ENCODE measurements around the gene NPHS2.

Gene NPHS2

GRCh38 chr1:179575497-179576314 is at the start of gene NPHS2:
TSS of gene NPHS2 (minus strand) at chr1:179575948. CDS start at chr1:179575864, 84 bp downstream.
- DNase-seq: no peak

DNA sequence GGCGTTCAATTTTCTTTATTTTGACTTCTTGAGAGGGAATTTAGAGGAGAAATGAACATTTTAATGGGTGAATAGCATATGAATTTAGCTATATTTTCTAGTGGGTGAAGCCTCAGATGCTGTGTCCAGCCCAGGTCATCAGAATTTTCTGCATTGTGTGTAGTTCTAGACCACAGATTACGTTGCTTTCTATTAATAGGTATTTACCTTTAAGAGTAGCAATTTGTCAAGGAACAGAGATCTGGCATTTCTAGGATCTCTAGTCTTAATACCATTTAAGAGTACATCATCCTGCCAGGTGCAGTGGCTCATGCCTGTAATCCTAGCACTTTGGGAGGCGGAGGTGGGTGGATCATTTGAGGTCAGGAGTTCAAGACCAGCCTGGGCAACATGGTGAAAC is 36.6 kb upstream of the NPHS2 start:
- no peak for DNase-seq

DNA sequence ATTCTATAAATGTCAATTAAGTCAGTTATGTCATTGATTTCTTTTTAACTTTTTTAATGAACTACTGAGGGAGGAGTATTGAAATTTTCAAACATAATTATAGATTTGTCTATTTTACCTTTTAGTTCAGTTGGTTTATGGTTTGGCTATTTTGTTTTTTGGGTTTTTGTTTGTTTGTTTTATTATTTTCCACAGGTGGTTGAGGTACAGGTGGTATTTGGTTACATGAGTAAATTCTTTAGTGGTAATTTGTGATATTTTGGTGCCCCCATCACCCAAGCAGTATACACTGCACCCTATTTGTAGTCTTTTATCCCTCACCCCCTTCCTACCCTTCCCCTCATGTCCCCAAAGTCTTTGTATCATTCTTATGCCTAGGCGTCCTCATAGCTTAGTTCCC is 25.3 kb upstream of the NPHS2 start:
- DNase-seq: no peak

GRCh38 chr1:179599623-179600249 is 24.0 kb upstream of the NPHS2 start:
- peak; percentile 46 for DNase-seq

DNA sequence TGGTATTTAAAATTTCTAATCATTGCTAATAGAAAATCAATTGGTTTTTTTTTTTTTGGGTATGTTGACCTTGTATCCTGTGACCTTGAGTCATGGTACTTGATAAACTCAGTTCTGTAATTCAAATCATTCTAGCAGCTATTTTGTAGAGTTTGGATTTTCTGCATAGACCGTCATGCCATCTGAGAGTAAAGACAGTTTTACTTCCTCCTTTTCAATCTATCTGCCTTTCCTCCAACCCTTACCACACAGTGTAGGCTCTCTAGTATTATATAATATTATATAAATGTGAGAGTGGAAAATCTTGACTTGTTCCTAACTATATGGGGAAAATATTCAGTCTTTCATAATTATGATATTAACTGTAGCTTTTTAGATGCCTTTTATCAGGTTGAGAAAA is 22.9 kb upstream of the NPHS2 start:
- DNase-seq: no peak

DNA sequence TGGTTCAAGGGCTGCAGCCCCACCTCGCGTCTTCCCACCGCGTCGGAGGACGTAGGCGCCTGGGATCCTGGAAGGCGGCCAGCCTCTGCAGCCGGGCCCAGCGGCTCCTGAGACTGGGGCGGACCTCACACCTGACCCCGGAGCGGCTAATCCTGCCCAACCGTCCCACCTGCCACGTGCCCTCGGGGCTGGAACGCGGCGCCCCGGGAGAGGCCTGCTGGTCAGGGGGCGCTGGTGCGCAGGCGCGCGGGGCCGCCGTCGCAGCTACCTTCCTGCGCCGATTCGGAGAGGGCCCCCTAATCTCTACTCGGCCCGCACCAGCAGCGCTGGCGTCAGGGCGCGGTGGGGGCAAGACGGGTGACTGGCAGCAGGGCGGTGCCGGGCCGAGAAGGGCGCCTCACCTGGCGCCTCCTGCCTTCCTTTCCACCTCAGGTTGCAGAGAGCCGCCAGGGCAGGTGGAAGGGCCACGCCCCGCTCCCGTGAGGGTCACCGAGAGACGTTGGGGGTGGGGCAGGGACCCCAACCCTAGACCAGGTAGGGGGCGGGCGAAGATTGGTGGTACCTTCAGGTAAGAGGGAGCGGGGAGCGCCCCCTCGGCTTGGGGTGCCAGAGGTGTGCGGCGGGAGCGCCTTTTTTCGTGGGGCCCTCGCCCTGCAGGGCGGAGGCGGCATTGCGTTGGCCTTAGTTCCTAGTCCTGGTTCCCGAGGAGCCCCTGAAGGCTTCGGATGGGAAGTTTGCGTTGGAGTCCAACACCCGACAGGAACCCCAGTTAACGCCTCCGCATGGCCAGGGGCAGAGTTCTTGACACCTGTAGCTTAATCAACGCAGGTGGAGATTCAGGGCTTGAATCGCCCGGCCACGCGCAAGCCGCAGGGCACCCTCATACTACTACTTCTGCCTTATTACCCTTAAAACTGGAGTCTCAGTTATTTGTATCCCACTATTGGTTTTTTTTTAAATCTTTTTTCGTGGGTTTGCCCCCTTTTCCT is 16.1 kb upstream of the NPHS2 start, which contains the start of gene TDRD5:
TSS of gene TDRD5 (plus strand) at position 241 of the 989 bp plus-strand sequence. CDS start 784 bp downstream, outside the sequence.
- no peak for DNase-seq

- DNase-seq: no peak
Measured at GRCh38 chr1:179591253-179591591, 15.5 kb upstream of the NPHS2 start.

DNA sequence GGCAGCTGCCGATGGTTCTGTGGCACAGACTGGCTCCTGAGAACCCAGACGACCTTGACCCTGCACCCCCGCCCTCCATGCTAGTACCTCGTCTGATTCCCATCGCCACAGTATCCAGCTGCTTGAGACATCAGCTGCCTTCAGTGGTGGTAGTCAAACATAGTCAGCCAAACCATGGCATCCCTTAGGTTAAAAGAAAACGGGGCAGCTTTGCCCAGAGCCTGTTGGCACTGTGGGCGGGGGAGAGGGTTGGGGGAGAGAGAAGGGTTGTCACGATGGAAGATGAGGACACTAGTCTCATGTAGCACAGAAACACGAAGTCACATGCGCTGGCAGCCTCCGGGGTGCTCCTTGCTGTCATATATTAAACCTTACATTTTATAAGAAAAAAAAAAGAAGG is 14.9 kb upstream of the NPHS2 start:
- no peak for DNase-seq

GRCh38 chr1:179589509-179589908 is 13.8 kb upstream of the NPHS2 start:
- no peak for DNase-seq

DNA sequence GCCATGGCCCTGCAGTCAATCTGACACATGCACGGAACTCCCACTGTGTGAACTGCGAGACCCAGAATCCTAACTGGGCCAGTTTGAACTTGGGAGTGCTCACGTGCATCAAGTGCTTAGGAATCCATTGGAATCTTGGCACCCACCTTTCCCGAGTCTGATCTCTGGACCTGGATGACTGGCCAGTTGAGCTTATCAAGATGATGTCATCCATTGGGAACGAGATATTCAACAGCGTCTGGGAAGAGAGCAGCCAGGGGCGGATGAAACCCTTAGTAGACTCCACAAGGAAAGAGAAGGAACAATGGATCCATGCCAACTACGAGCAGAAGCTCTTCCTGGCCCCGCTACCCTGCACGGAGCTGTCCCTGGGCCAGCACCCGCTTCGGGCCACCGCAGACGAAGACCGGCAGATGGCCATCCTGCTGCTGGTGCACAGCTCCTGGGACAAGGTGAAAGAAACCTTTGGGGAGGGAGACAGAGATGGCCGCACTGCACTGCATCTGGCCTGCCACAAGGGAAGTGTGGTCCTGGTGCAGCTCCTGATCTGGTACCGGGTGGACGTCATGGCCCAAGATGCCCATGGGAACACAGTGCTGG is 12.8 kb upstream of the NPHS2 start:
- no peak for DNase-seq

GRCh38 chr1:179587336-179587735 is 11.6 kb upstream of the NPHS2 start:
- no peak for DNase-seq

DNA sequence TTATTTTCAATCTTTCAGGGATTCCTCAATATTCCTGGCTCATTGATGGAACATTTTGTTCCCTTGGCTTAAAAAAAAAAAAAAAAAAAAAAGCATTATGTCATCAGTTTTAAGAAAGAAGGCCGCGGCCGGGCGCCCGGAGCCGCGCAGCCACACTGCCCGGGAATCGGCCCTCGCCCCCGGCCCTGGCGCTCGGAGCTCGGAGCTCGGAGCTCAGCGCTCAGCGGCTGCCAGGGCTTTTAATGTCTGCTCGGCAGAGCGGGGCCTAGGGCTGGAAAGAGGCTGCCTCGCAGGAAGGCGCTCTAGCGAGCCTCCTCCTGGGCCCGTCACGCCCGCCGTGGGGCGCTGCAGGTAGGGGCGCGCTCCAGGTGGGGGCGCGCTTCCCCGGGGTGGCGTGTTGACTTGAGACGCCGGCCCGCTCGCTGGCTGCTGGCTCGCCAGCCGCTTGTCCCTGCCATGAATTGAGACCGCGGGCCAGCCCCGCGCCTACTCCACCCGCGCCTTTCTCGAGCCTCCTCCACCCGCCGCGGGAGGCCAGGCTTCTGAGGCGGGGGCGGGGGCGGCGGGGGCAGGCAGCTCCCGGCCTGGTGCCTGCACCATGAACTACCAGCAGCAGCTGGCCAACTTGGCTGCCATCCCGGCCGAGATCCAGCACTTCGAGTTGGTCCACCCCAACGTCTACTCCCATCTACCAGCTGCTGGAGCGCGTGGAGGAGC is 10.5 kb upstream of the NPHS2 start:
- DNase-seq: peak; percentile 82

- DNase-seq: no peak
Measured at GRCh38 chr1:179583771-179584320, 8.1 kb upstream of the NPHS2 start.

GRCh38 chr1:179576509-179576908 is 761 bp upstream of the NPHS2 start:
- DNase-seq: no peak

DNA sequence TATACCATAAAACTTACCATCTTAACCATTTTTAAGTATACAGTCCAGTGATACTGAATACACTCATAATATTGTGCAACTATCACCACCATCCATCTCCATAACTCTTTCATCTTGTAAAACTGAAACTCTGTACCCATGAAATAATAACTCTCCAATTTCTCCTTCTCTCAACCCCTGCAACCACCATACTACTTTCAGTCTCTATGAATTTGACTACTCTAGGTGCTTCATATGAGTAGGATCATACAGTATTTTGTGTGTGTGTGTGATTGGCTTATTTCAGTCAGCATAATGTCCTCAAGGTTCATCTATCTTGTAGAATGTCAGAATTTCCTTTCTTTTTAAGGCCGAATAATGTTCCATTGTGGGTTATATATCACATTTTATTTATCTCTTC is 17.7 kb downstream of the NPHS2 start:
- DNase-seq: no peak

GRCh38 chr1:179554427-179554826 is 21.3 kb downstream of the NPHS2 start:
- DNase-seq: no peak

GRCh38 chr1:179550746-179551682 is 24.7 kb downstream of the NPHS2 start:
- DNase-seq: no peak

DNA sequence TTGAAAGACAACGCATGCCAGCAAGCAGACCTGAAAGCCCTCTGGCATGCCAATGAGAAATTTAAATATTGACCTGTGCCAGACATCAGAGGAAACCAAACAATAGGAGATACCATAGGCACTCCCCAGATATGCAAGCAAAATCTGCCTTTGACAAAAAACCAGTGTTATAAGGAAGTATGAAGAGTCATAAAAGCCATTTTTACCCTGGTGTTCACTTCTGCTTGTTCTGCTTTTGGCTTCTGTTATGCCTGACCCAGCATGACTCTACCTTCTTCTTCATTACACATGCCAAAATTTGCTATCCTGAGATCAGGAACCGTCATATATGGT is 26.4 kb downstream of the NPHS2 start:
- no peak for DNase-seq

GRCh38 chr1:179548666-179549367 is 26.9 kb downstream of the NPHS2 start:
- DNase-seq: no peak

GRCh38 chr1:179547021-179547535 is 28.7 kb downstream of the NPHS2 start:
- no peak for DNase-seq

All from NCI-H1105 (cell line).